Activated CD8-positive, alpha-beta memory T cell treated with anti-CD3 and anti-CD28 coated beads, Interleukin-2, amount 50 U/mL, for 1 hour (primary cell): ENCODE measurements around the gene OR51B2.
"Not testable (repeated sequence)": the region's sequence is repeated elsewhere in the genome, so short reads cannot be mapped to it uniquely, and the experiment has no call there.

Experiments
- DNase-seq: peaks from one replicate; pipeline ENCODE4 v3.0.0-alpha.2; 2020; ENCODE audit errors: extremely low read depth

OR51B2 gene

GRCh38 chr11:5324197-5324596 is at the start of gene OR51B2:
TSS of gene OR51B2 (minus strand) at chr11:5324297. CDS start at chr11:5324297, 0 bp downstream.
- no peak for DNase-seq

GRCh38 chr11:5369789-5370188 is 45.7 kb upstream of the OR51B2 start:
- no peak for DNase-seq

- DNase-seq, result no peak
Measured at GRCh38 chr11:5368502-5369043, 44.5 kb upstream of the OR51B2 start.

- DNase-seq, result no peak
Measured at GRCh38 chr11:5367448-5368074, 43.5 kb upstream of the OR51B2 start.

GRCh38 chr11:5366856-5367255 is 42.8 kb upstream of the OR51B2 start:
- DNase-seq, result no peak

GRCh38 chr11:5366365-5366764 is 42.3 kb upstream of the OR51B2 start:
- not testable (repeated sequence) for DNase-seq

- no peak for DNase-seq
Measured at GRCh38 chr11:5364214-5364613, 40.1 kb upstream of the OR51B2 start.

- DNase-seq, result no peak
Measured at GRCh38 chr11:5363679-5364078, 39.6 kb upstream of the OR51B2 start.

- DNase-seq, result no peak
Measured at GRCh38 chr11:5362017-5362625, 38.0 kb upstream of the OR51B2 start.

- not testable (repeated sequence) for DNase-seq
Measured at GRCh38 chr11:5356031-5356430, 31.9 kb upstream of the OR51B2 start.

GRCh38 chr11:5351208-5351607 is 27.1 kb upstream of the OR51B2 start, which contains the start of gene OR51B6:
TSS of gene OR51B6 (plus strand) at chr11:5351508. CDS start at chr11:5351508, 0 bp downstream.
- no peak for DNase-seq

- no peak for DNase-seq
Measured at GRCh38 chr11:5349550-5349949, 25.5 kb upstream of the OR51B2 start.

GRCh38 chr11:5348551-5349194 is 24.6 kb upstream of the OR51B2 start:
- DNase-seq, result no peak

- no peak for DNase-seq
Measured at GRCh38 chr11:5345831-5346230, 21.7 kb upstream of the OR51B2 start.

GRCh38 chr11:5343474-5344335 is 19.6 kb upstream of the OR51B2 start, which contains the start of gene OR51B5:
TSS of gene OR51B5 (minus strand) at chr11:5343524. CDS start at chr11:5343524, 0 bp downstream.
- no peak for DNase-seq

GRCh38 chr11:5339771-5340322 is 15.8 kb upstream of the OR51B2 start:
- DNase-seq, result no peak

GRCh38 chr11:5337253-5337652 is 13.2 kb upstream of the OR51B2 start:
- not testable (repeated sequence) for DNase-seq

GRCh38 chr11:5336331-5336730 is 12.2 kb upstream of the OR51B2 start:
- no peak for DNase-seq

GRCh38 chr11:5335170-5335569 is 11.1 kb upstream of the OR51B2 start:
- no peak for DNase-seq

- no peak for DNase-seq
Measured at GRCh38 chr11:5317292-5317691, 6.8 kb downstream of the OR51B2 start.

GRCh38 chr11:5313326-5314023 is 10.6 kb downstream of the OR51B2 start:
- DNase-seq, result not testable (repeated sequence)
